NCI-H82 treated with DMSO at 0.1 percent for 48 hours (cell line): ENCODE results near the gene CDC20B.
A peak's percentile ranks its signal among the peaks of the same experiment; 100 is the strongest.
"Not testable (repeated sequence)": the region's sequence is repeated elsewhere in the genome, so short reads cannot be mapped to it uniquely, and the experiment has no call there.

Experiments used
- DNase-seq: peaks from one replicate; lab custom pipeline; 2025; ENCODE audit not compliant: unreplicated experiment; lab: John Stamatoyannopoulos, UW

CDC20B gene

DNA sequence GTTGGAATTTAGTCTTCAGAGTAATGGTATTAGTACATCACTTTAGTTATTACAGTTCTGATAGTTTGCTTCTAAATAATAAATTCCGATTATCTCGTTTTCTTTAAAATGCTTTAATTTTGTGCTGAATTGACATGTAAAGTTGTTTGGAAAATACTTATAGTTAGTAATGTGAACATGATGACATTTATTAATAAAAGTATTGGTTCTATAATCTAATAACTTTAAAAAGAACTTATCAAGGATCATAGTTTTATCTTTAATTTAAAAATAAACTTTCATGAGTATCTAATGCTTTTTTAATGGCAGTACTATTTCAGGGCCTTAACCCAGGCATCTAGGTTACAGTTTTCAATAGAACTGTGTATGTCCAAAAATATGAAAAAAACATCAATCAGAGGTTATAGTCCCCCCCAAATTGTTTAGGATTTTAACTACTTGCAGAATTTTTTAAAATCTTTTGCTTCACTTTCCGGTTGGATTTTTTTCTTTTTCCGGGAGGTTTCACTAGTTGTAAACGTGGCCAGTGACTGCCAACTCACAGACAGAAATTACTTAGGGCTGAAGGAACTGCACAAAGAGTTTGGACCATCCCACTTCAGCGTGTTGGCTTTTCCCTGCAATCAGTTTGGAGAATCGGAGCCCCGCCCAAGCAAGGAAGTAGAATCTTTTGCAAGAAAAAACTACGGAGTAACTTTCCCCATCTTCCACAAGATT, 12.3 kb downstream of the CDC20B start:
- no peak for DNase-seq

DNA sequence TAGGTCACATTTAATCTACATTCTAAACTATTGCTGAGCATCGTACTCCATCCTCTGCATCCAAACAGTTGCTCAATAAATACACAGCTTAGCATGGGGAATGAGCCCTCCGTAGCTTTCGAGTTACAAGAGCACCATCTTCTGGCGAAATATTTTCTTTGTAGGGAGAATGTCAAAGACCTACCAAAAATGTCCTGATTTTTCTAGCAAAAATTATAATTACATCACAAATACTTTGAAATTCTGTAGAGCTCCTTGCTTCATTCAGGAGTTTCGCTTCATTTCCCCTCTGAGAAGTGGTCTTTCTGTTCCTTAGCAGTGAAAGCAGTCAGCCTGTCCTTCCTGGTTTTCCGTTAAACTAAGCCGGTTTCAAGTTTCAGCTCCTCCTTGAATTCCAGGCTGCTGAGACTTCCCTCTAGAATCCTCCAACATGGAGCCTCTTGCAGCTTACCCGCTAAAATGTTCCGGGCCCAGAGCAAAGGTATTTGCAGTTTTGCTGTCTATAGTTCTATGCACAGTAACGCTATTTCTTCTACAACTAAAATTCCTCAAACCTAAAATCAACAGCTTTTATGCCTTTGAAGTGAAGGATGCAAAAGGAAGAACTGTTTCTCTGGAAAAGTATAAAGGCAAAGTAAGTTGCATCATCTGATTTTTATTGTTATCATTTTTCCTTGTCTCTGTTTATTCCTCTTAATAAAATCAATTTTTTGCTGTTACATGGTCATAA, 13.0 kb downstream of the CDC20B start, which contains the start of gene GPX8:
Gene GPX8 (plus strand): TSS at position 409 of the 730 bp plus-strand sequence. CDS start 22 bp downstream, at position 431.
- DNase-seq, result peak; percentile 45

GRCh38 chr5:55154873-55155272, 18.1 kb downstream of the CDC20B start:
- no peak for DNase-seq

- no peak for DNase-seq
These were observed 20.8 kb downstream of the CDC20B start for GRCh38 chr5:55151923-55152842.

DNA sequence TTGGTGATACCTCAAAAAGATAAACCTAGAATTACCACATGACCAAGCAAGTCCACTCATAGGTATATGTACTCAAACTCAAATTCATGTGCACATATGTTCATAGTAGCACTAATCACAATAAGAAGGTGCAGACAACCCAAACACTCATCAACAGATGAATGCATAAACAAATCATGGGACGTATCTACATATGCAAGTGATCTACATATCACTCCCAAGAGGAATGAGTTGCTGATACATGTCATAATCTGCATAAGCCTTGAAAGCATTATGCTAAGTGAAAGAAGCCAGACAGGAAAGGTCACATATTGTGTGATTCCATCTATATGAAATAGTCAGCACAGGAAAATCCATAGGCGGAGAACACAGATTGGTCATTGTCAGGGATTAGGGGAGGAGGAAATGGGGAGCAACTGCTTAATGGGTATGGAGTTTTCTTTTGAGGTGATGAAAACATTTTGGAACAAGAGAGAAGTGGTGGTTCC, 23.6 kb downstream of the CDC20B start:
- DNase-seq, result no peak

DNA sequence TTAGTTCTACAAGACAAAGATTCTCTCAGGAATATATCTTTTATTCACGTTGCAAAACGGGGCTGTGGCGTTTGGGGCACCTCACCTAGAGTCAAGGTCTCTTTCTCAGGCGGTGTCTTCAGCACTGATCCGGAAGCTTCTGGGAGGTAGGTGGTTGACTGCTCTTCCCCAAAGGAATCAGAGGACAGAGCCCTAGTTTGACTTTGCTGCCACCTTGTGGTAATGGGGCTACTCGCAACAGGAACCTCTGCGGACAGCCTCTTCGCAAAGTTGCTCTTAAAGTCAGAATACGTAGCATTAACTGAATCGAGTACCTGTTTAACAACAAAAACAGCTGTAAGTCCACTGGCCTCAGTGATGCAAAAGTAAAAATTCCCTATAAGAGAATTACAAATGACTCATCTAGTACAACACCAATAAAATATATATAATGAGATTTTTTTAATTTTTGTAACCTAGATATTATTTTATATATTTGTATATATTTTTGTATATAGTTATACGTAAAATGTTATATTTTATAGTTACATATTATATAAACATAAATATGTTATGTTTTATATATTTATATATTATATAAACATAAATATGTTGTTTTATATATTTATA, 26.3 kb downstream of the CDC20B start:
- peak; percentile 57 for DNase-seq

- no peak for DNase-seq
These were observed 26.9 kb downstream of the CDC20B start for GRCh38 chr5:55146080-55146479.

- no peak for DNase-seq
These were observed 29.4 kb downstream of the CDC20B start for GRCh38 chr5:55143624-55144023.

DNA sequence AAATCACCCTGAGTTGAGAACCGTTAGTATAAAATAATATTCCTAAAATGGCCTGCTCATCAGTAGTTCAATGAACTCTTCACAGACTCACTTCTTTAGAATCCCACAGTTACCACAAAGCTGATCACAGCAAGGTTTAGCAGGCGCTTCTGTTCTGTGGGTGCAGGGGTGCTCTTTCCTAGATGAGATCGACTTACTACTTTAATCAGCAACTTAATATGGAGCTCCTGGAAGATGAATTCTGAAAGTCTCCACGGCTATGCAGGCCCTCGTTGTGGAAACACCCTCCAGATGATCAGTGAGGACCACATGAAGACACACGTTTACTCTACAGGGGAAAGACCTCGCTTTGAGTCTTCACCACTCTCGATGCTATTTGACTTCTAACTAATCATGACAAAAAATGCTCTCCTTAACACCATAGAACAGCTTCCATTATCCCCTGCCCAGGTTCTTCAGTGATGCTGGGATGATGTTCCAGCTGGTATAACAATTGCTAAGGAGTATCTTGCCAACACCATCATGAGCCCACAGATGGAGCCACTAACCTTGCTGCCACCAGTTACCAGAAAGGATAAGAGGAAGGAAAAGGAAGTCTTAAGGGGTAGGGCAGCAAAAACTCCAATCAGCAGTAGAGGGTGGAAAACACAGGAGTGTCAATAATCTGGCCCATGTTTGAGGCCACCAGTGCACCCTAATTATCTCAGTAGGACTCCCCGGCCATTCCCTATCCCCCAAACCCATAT, 30.9 kb downstream of the CDC20B start:
- no peak for DNase-seq

DNA sequence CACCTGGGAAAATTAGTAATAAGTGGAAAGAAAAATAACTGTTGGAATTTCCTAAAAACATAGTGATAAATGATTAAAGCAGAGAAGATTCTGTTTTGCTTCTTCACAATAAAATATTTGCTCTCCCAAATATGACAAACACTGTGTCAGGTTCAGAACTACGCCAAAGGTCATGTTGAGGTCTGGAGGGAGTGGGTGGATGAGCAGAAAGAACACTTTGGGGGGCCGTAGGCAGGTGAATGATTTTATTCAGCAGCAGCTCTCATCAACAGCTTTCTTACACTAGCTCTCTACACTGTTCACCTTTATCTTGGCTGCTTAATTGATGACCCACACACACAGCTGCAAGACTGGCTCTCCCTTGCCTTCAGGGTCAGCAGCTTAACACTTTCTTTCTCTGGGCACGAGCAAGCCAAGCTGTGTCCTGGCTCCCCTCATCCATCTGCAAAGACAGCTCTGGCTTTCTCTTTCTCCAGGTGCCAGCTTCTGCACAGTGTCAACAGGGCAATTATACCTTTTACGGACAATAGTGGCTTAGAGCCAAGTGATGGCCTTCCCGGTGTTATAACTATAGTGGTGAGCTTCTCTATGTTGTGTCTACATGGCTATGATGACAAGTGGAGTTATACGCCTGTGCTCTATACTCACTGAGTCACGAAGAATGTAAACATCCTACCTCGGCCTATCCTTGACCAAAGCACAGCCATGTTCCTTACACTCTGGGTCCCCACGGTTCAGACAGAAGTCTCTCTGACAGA, 31.9 kb downstream of the CDC20B start:
- DNase-seq, result no peak

GRCh38 chr5:55136521-55136920, 36.5 kb downstream of the CDC20B start:
- no peak for DNase-seq

- DNase-seq, result no peak
These were observed 38.8 kb downstream of the CDC20B start for GRCh38 chr5:55134053-55134722.

DNA sequence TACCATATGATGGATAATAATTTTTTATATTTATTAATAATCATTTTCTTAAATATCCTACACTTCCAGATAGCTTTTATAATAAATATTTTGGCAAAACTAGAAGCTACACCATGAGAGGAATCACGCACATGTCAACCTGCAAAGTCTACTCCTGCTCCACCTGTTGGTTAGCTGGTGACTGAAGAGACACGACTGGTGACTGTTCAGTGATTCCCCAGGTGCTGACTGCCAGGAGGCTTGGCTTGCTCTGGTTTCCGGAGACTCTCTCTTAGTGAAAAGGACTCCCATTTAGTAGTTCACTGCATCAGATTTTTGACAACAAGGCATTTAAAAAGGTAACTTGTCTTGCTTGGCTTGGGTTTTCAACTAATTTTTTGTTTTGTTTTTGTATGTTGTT, 49.6 kb downstream of the CDC20B start:
- DNase-seq, result no peak

GRCh38 chr5:55114061-55114460, 58.9 kb downstream of the CDC20B start:
- DNase-seq, result no peak

- no peak for DNase-seq
These were observed 59.6 kb downstream of the CDC20B start for GRCh38 chr5:55113327-55113726.

DNA sequence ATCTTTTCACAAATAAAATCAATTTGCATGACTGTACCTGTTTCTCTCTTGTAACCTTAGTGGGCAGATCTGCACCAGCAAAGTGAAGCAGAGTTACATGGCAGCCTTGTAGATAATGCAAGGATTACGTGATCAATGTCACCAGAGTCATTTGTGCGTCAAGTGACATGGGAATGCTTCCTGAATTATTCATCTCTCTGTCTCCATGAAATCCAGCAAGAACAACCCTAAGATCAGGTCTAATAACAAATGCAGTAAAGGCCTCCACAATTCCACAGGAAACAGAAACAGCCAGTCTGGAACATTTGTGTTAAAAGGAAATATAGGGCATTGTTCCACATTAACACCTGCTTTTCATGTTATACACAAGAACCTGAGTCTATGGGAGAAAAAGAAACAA, 62.8 kb downstream of the CDC20B start:
- DNase-seq, result no peak

DNA sequence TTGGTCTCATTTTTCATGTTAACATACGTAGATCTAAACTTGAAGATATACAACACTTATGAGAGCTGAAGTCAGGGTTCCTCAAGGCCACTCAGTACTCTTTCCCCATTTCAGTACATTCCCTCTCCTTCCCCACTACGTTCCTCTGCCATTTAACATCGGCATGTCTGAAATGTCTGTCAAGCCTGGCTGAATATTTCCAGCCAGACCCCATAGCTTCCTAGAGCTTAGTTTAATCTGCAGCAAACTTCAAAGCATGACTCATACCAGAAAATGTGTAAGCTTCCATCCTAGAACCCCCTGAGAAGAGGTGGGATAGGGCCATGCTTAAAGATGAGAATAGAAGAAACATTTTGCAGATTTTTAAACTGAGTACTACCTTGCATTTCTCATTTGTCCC, 64.3 kb downstream of the CDC20B start:
- DNase-seq, result no peak

DNA sequence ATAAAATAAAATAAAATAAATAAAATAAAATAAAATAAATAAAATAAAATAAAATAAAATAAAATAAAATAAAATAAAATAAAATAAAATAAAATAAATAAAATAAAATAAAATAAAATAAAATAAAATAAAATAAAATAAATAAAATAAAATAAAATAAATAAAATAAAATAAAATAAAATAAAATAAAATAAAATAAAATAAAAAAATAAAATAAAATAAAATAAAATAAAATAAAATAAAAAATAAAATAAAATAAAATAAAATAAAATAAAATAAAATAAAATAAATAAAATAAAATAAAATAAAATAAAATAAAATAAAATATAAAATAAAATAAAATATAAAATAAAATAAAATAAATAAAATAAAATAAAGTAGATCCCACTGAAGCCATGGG, 67.0 kb downstream of the CDC20B start:
- not testable (repeated sequence) for DNase-seq
